ENCODE data around the gene RASGEF1C. TPM values are rescaled to one million over a fixed set of nuclear protein-coding genes. Genes with fewer than 3 reads are reported as not detected.
"Not testable (repeated sequence)": the region's sequence is repeated elsewhere in the genome, so short reads cannot be mapped to it uniquely, and the experiment has no call there.

Gene RASGEF1C
- polyA plus RNA-seq, 1 donor, result 4.9 TPM

DNA sequence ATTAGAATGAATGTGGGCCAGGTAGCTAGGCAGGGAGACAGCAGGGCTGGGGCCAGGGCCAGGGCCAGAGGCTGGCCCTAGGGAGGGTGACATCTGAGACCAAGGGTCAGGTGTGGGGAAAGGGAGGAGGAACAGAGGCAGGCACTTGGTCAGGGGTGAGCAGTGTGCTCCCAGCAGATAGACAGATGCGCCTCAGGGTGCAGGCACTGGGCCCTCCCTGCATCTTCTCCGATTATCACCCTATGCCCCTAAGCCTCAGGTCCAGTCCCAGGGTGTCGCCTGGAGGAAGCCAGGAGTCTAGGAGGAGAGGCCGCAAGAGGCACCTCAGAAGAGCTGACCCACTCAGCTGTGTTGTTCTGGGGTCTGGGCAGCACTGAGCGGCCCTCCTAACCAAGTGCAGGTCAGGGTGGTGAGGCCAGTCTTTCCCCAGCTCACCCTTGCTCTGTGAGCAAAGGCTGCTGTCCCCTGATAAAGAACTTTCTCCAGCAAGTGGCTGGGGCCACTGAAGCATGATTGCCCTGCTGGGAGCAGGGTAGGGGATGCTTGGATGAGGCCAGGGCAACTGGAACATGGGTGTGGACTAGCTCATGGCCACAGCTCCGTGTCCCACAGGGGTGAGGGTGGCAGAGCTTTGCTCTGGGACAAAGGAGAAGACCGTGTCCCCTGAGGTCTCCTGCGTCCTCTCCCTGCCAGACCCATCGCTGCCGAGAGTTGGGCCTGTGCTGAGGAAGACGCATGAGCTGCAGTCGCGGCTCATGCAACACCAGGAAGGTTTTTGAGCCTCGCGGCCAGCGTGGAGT lies 2.1 kb upstream of the RASGEF1C start:
- no peak for DNase-seq

- DNase-seq, result not testable (repeated sequence)
Measured at GRCh38 chr5:180210077-180210476, 1.1 kb upstream of the RASGEF1C start.

- DNase-seq, result no peak
Measured at GRCh38 chr5:180208435-180209081, 453 bp downstream of the RASGEF1C start.

GRCh38 chr5:180208038-180208434 lies 975 bp downstream of the RASGEF1C start:
- no peak for DNase-seq

DNA sequence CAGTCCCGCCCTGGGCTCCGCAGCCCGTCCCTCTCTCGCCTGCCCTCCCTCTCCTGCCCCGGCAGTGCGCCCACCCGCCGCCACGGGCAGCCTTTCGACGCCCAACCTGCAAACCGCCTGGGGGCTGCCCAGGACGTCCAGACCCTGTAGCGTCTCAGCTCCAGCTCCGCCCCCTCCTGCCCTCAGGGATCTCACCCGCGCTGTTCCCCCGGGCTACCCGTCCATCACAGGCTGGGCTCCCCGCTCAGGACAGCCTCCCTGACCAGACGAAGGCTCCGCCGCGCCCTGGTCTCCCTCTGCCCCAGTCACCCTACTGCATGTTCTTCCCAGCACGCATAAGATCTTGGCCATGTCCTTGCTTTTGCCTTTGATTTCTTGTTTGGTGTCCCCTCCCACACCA lies 1.4 kb downstream of the RASGEF1C start:
- DNase-seq, result no peak

DNA sequence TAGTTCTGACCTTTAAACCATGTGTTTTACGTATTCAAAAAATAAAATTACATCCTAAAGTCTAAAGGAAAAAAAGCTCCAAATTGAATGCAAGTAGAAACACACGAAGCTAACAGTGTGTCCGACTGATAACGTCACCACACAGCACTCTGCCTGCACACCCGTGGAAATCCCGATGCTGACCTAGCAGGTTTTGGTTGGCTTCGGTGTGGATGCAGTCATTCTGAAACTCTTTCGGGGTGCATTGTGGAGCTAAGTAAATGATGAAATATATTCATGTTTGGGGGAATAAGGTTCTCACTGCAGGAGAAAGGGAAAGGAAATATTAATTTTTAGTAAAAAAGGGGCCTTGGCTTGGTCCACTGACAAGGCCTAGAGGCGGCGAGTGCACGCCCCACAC lies 2.0 kb downstream of the RASGEF1C start:
- no peak for DNase-seq

GRCh38 chr5:180205916-180206315 lies 3.1 kb downstream of the RASGEF1C start:
- DNase-seq, result no peak

DNA sequence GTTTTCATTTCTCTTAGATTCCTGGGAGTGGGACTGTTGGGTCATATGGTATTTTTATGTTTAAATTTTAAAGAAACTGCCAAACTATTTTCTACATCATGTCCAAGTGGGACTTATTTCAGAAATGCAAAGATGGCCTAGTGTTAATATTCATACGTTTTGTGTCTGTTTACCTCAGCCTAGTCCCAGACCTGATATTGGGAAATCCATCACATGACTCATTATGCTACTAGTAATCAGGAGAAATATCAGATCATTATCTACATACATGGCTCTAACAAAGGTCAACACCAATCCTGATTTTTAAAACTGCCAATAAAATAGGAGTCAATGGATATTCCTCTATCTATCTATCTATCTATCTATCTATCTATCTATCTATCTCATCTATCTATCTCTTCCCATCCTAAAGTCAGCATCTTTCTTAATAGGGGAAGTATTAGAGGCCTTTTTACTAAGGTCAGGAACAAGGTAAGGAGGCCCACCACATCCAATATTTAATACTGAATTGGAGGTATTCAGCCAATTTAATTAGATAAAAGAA lies 4.7 kb downstream of the RASGEF1C start:
- no peak for DNase-seq

DNA sequence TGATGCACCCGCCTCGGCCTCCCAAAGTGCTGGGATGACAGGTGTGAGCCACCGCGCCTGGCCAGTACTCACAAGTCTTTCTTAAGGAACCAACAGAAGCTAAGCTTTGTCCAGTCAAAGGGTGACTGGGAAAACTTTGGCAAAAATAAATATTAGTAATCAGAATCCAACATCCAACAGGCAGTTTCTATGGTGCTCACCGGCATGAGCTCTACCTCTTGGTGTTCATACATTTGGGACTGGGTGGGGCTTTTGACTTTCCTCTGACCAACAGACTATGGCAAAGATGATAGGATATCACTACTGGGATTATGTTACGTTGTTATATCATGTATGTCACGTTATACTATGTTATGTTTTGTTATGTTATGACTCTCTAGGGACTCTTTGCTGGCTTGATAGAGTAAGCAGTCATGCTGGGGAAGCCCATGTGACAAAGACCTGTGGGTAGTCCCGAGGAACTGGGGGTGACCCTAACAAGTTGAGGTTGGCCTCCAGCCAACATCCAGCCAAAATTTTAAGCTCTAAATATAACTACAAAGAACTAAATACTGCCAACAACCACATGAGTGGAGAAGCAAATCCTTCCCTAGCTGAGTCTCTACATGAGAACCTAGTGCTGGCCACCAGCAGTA lies 6.0 kb downstream of the RASGEF1C start:
- DNase-seq, result no peak

DNA sequence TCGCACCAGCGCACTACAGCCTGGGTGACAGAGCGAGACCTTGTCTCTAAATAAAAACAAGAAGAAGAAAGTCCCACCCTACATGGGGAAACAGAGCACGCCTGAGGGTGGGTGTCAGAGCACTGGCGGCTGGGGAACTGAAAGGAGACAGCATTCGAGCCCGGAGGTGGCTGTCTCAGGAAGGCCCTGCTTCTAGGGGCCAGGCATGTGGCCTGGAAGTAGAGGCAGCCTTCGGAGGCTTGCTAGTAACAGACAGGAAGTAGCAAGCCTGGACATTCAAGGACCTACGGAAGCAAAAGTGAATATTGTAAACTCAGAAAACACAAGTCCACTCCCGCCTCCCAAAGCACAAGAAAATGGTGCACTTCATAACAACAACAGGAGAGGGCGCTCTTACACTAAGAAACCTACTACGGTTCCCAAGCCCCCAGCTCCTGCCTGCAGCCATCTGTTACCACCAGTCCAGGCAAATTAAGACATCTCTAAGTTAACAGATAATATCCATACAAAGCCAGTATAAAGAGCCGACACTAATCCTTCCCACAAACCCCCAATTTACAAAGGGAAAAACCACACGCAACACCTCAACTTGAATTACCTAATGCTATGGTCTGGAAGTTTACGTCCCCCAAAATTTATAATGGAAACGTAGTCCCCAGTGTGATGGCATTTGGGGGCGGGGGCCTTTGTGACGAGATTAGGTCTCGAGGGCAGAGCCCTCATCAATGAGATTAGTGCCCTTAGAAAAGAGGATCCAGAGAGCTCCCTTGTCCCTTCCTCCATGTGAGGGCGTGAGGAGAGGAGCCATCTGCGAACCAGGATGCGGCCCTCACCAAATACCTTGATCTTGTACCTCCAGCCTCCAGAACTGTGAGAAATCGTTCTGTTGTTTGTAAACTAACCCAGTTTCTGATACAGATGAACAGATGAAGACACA lies 7.7 kb downstream of the RASGEF1C start:
- no peak for DNase-seq

- DNase-seq, result no peak
Measured at GRCh38 chr5:180199390-180199789, 9.6 kb downstream of the RASGEF1C start.

DNA sequence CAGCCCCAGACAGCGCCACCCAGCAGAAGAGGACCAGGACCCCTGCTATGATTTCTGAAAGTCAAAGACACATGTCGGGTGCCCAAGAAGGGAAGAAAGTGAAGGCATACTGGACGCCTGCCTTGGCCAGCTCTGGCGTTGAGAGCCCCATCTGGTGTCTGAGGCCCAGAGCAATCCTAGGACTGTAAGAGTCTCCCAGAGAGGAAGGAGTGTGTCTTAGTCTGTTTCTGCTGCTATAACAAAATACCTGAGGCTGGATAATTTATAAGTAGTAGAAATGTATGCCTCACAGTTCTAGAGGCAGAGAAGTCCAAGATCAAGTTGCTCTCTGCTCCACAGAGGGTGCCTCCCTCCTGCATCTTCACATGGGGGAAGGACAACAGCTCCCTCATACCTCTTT lies 10.8 kb downstream of the RASGEF1C start:
- no peak for DNase-seq

- no peak for DNase-seq
Measured at GRCh38 chr5:180197016-180197702, 11.9 kb downstream of the RASGEF1C start.

DNA sequence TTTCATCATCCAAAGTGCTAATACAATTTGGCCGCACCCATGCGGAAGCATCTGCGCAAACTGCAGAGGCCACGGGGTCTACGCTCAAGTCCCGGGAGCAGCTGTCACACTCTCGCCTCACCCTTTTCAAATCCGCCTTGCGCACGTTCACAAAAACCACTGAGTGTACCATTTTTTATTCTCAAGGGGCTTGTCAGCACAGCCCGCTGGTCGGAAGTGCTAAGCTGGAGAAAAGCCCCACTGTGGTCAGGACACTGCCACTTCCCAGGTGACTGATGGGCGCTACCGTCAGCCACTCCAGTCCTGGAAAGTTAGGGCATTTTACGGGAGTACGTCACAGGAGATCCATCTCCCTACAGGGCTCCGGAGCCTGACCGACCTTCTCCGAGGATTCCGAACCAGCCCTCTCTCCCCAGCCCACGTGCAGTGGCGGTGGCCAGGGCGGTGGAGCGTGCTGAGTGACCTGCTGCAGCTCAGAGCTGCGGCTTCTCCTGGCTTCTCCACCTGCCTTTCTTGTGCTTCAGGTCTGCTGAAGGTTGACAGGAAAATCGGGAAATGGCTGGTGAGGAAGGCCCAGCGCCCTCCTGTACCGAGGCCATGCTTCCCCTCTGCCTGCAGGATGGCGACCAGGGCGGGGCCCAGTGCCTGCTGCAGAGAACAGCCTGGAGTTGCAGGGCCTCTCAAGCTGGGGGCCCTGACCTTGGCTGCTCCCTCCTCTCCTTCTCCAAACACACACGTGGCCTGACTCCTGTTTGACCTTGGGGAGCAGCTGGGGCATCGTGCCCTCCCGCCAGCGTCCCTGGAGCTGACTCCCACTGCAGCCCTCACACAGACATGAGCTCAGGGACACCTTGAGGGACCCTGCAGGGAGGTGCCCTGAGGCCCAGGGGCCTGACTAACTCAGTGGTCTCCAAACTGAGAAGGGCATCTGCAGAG lies 14.3 kb downstream of the RASGEF1C start:
- no peak for DNase-seq

DNA sequence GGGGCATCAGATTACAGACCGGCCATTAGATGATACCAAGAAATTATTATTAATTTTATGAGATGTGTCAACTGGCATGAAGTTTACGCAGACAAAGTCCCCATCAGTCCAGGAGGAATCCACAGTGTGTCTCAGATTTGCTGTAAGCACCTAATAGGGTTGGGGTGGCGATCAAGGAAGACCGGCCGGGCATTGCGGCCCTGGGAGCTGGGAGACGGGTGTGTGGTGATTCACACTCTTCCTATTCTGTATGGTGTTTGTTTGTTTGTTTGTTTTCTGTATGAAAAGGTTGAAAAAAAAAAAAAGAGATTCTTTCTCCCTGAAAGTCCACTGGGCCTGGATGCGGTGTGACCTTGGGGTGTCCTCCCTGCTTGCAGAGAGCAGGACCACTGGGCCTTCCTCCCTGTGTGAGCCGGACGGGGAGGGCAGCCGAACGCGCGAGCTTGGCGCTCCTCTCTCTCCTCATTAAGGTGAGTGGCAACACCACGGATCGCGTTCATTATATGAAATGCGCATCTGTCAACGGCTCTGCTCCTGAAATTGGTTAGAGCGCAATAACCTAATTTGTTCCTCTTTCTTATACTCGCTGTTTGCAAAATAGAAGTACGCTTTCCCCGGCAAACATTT lies 15.1 kb downstream of the RASGEF1C start:
- no peak for DNase-seq

- no peak for DNase-seq
Measured at GRCh38 chr5:180191716-180192115, 17.3 kb downstream of the RASGEF1C start.

- no peak for DNase-seq
Measured at GRCh38 chr5:180187767-180188166, 21.2 kb downstream of the RASGEF1C start.

GRCh38 chr5:180180846-180181245 lies 28.2 kb downstream of the RASGEF1C start:
- DNase-seq, result no peak

DNA sequence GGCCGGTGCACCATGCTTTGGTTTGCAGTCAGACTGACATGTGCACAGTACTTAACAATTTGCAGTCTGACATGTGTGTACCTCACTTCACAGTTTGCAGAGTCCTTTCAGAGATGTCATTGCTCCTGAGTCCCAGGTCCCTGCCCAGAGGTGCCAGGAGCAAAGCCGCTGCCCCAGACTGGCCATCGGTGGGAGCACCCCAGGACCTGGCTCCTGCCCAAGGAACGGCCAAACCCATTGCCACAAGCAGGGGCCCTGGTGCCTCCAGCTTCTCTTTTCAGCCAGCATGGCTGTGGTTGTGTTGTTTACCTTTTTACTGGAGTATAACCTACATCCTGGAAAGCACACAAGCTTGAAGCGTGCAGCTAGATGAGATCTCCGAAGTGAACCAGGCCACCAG lies 28.6 kb downstream of the RASGEF1C start:
- no peak for DNase-seq

Data from hindlimb muscle (tissue), 1 donor.